OCI-LY1 (cell line): ENCODE measurements around the gene EMC9.

Experiments
- H2AFZ ChIP-seq: fragments of 200-600 bp; sonication (generic), shearing (Covaris generic); 2 replicates; pipeline ENCODE4 v1.6.0; 2014; ENCODE audit warnings: antibody characterized with exemption, mild to moderate bottlenecking, low read length
- H3F3A ChIP-seq: fragments of 200-600 bp; sonication (generic), shearing (Covaris generic); 2 replicates; pipeline ENCODE4 v1.6.0; 2014; ENCODE audit warnings: mild to moderate bottlenecking, antibody characterized with exemption, low read length, moderate library complexity; ENCODE audit not compliant: insufficient read depth
- H3K27ac ChIP-seq: fragments of 200-600 bp; sonication (generic); 2 replicates; pipeline ENCODE4 v1.5.1; 2014; ENCODE audit warnings: low read length, mixed run types, mild to moderate bottlenecking, low read depth; ENCODE audit not compliant: poor library complexity, severe bottlenecking
- H3K27me3 ChIP-seq: fragments of 200-600 bp; sonication (generic); 2 replicates; pipeline ENCODE4 v1.6.0; 2014; ENCODE audit warnings: antibody characterized with exemption, mild to moderate bottlenecking, low read length, moderate library complexity; ENCODE audit not compliant: insufficient read depth
- H3K36me3 ChIP-seq: fragments of 200-600 bp; sonication (generic); 2 replicates; pipeline ENCODE4 v1.6.1; 2014; ENCODE audit warnings: mild to moderate bottlenecking, antibody characterized with exemption, low read length, moderate library complexity, mixed read lengths; ENCODE audit not compliant: insufficient read depth
- H3K4me1 ChIP-seq: fragments of 200-600 bp; sonication (generic); 2 replicates; pipeline ENCODE4 v1.5.1; 2014; ENCODE audit warnings: mild to moderate bottlenecking, low read length, moderate library complexity; ENCODE audit not compliant: insufficient read depth, severe bottlenecking
- H3K4me2 ChIP-seq: fragments of 200-600 bp; sonication (generic), shearing (Covaris generic); 2 replicates; pipeline ENCODE4 v1.6.1; 2014; ENCODE audit warnings: low read length
- H3K4me3 ChIP-seq: fragments of 200-600 bp; sonication (generic); 2 replicates; pipeline ENCODE4 v1.5.1; 2014; ENCODE audit warnings: low read length, low read depth, mild to moderate bottlenecking, mixed read lengths; ENCODE audit not compliant: poor library complexity, severe bottlenecking
- H3K79me2 ChIP-seq: fragments of 200-600 bp; shearing (Covaris generic); 2 replicates; pipeline ENCODE4 v1.6.1; 2016; ENCODE audit warnings: mixed run types, low read length, mixed read lengths; ENCODE audit not compliant: insufficient read depth
- H3K9ac ChIP-seq: fragments of 200-600 bp; sonication (generic), shearing (Covaris generic); 2 replicates; pipeline ENCODE4 v1.6.1; 2014; ENCODE audit warnings: mild to moderate bottlenecking, low read length, mixed read lengths
- H3K9me2 ChIP-seq: fragments of 200-600 bp; sonication (generic), shearing (Covaris generic); 2 replicates; pipeline ENCODE4 v1.6.1; 2014; ENCODE audit warnings: low read depth, mild to moderate bottlenecking, low read length, mixed read lengths
- H3K9me3 ChIP-seq: fragments of 200-600 bp; shearing (Covaris generic); 2 replicates; pipeline ENCODE4 v1.6.1; 2014; ENCODE audit warnings: low read length, mixed read lengths
- H4K20me1 ChIP-seq: fragments of 200-600 bp; sonication (generic), shearing (Covaris generic); 2 replicates; pipeline ENCODE4 v1.6.0; 2016; ENCODE audit warnings: mild to moderate bottlenecking, low read length; ENCODE audit not compliant: insufficient read depth
- EZH2 ChIP-seq: fragments of 200-600 bp; sonication (generic), shearing (Covaris generic); IDR thresholded peaks from 2 replicates; pipeline ENCODE4 v1.8.0; 2017; ENCODE audit warnings: borderline replicate concordance, mixed run types, mild to moderate bottlenecking, antibody characterized with exemption, low read length, moderate library complexity, mixed read lengths
- TF ChIP-seq, protein P1 (sequence below): fragments of 200-600 bp; sonication (generic), shearing (Covaris generic); IDR thresholded peaks from 2 replicates; pipeline ENCODE4 v1.5.1; 2017; ENCODE audit warnings: mild to moderate bottlenecking, antibody characterized with exemption, low read length, moderate library complexity, mixed read lengths

The EMC9 gene

DNA sequence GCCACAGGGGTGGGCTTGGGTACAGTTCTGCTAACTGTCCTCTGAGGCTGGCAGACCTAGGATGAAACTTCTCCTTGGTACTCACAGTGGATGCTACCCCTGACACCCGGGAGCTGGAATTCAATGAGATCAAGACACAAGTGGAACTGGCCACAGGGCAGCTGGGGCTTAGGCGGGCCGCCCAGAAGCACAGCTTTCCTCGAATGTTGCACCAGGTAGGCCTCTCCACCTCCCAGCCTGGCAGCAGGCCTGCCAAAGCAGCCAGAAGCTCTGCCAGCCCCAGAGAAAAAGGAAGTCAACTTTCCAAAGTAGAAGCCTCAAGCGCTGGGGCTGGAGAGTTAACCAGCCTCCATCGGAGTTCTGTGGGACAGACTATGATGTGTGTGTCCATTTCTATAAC, 24.2 kb downstream of the EMC9 start:
- peaks cover 48% of the 10 kb centered on the region for H3K36me3 ChIP-seq
- H3K9ac ChIP-seq: no peak overlapping the region
- H3F3A ChIP-seq: no peaks in the 10 kb centered on the region
- H3K9me3 ChIP-seq: no peaks in the 10 kb centered on the region
- H3K9me2 ChIP-seq: no peaks in the 10 kb centered on the region
- H4K20me1 ChIP-seq: no peaks in the 10 kb centered on the region
- no peak overlapping the region for H2AFZ ChIP-seq
- H3K4me3 ChIP-seq: no peak overlapping the region
- peaks cover 18% of the 10 kb centered on the region for H3K4me1 ChIP-seq
- H3K27me3 ChIP-seq: no peaks in the 10 kb centered on the region
- no peak for TF ChIP-seq EZH2
- TF ChIP-seq, protein P1, sequence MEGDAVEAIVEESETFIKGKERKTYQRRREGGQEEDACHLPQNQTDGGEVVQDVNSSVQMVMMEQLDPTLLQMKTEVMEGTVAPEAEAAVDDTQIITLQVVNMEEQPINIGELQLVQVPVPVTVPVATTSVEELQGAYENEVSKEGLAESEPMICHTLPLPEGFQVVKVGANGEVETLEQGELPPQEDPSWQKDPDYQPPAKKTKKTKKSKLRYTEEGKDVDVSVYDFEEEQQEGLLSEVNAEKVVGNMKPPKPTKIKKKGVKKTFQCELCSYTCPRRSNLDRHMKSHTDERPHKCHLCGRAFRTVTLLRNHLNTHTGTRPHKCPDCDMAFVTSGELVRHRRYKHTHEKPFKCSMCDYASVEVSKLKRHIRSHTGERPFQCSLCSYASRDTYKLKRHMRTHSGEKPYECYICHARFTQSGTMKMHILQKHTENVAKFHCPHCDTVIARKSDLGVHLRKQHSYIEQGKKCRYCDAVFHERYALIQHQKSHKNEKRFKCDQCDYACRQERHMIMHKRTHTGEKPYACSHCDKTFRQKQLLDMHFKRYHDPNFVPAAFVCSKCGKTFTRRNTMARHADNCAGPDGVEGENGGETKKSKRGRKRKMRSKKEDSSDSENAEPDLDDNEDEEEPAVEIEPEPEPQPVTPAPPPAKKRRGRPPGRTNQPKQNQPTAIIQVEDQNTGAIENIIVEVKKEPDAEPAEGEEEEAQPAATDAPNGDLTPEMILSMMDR: no peak
- no peak overlapping the region for H3K27ac ChIP-seq
- H3K79me2 ChIP-seq: peaks cover 4% of the 10 kb centered on the region; the same call in 1 of the 2 replicates
- H3K4me2 ChIP-seq: no peak overlapping the region

DNA sequence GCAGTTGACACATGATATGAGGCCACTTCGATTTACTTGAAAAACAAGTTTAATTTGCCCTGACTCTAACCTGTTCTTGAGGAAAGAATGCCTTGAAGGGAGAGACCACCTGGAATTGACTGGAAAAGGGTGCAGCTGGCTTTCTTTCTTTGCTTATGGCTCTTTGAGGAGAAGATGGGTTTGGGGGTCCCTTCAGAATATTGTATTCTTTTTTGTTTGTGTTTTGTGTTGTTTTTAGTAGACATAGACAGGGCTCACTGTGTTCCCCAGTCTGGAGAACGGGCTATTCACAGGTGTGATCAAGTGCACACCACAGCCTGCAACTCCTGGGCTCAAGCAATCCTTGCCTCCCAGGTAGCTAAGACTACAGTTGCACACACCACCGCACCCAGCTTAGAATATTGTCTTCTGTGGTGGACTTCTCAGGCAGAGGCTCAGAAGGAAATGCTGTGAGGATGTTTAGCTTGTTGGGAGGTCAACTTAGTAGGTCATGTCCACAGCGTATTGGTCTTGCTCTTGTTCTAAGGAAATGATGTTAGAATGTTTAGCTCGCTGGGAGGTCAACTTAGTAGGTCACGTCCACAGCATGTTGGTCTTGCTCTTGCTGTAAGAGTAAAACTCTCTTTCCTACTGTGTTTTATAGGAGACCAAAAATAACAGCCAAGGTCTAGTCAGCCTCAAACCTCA, 25.1 kb downstream of the EMC9 start:
- no peaks in the 10 kb centered on the region for H3K9me2 ChIP-seq
- H3K9me3 ChIP-seq: no peaks in the 10 kb centered on the region
- peaks cover 45% of the 10 kb centered on the region for H3K36me3 ChIP-seq
- H3K4me3 ChIP-seq: peak overlapping the region; percentile 76
- H3K9ac ChIP-seq: peak overlapping the region; percentile 90; the same call in 1 of the 2 replicates
- peaks cover 4% of the 10 kb centered on the region; the same call in 1 of the 2 replicates for H3K79me2 ChIP-seq
- no peaks in the 10 kb centered on the region for H3F3A ChIP-seq
- peaks cover 18% of the 10 kb centered on the region for H3K4me1 ChIP-seq
- no peak for TF ChIP-seq EZH2
- TF ChIP-seq, protein P1: no peak
- no peak overlapping the region for H2AFZ ChIP-seq
- H4K20me1 ChIP-seq: no peaks in the 10 kb centered on the region
- no peaks in the 10 kb centered on the region for H3K27me3 ChIP-seq
- H3K27ac ChIP-seq: no peak overlapping the region
- peak overlapping the region; percentile 93 for H3K4me2 ChIP-seq

DNA sequence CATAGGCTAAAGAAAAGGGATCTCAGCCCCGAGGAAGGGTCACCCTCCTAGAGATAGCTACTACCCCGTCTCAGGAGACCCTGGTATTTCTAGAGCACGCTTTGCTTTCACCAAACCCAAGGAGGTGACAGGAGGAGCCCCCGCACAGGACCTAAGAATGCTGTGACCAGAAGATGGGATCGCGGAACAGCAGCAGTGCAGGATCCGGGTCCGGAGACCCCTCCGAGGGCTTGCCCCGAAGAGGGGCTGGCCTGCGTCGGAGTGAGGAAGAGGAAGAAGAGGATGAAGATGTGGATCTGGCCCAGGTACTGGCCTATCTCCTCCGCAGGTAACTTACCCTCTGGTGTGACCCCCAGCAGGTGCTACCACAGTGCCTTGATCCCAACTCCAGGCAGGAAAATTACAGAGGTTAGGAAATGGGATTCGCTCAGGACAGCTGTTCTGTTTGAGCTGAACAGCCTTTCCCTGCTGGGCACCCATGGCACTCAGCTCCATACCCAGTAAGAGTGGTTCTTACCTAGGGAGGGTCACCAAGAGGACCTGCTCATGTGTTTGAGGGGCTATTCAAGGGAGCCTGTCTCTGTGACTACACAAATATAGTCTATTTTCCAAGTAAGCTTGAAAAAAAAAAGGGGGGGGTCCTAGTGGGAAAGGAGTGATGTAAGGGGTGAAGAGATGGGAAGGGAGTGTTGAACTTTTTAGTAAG, 25.8 kb downstream of the EMC9 start:
- peak overlapping the region; percentile 76 for H3K4me3 ChIP-seq
- H3F3A ChIP-seq: no peaks in the 10 kb centered on the region

More for the DNA sequence above, 25.8 kb downstream of the EMC9 start:
- no peak for TF ChIP-seq EZH2
- TF ChIP-seq, protein P1: no peak
- Histone ChIP-seq H3K36me3 (peaks cover 38% of the 10 kb centered on the region), H3K79me2 (peaks cover 4% of the 10 kb centered on the region; the same call in 1 of the 2 replicates), H3K9ac (peak overlapping the region; percentile 90), H3K9me2 (no peaks in the 10 kb centered on the region), H3K27ac (peak overlapping the region; percentile 26), H2AFZ (no peak overlapping the region), H3K27me3 (no peaks in the 10 kb centered on the region), H3K4me1 (peaks cover 18% of the 10 kb centered on the region), H3K9me3 (no peaks in the 10 kb centered on the region), H4K20me1 (no peaks in the 10 kb centered on the region), H3K4me2 (peak overlapping the region; percentile 93)
